NCI-H82 (cell line): Measurements from ENCODE around the gene LHPP.
"Not testable (repeated sequence)": the region's sequence is repeated elsewhere in the genome, so short reads cannot be mapped to it uniquely, and the experiment has no call there.

Source experiments
- DNase-seq: peaks from one replicate; lab custom pipeline; 2025; lab: John Stamatoyannopoulos, UW

LHPP gene

GRCh38 chr10:124537891-124538290 is 76.3 kb downstream of the LHPP start:
- no peak for DNase-seq

DNA sequence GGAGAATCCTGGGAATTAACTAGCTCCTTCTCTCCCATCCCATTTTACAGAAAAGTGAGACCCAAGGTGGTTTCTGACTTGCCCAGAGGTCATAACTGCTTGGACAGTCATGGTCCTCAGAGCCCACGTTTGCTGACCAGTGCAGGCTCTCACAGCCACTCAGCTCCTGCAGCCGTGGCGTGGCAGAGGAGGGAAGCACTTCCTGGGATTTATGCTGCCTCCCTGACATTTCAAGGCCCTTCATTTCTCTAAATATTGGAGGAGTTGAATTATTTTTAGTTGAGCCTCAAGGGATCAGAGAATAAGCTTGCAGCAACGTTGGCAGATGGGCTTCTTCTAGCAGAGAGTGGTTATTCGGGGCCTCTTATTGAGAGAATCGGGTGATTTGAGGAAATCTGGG is 77.1 kb downstream of the LHPP start:
- DNase-seq: no peak

DNA sequence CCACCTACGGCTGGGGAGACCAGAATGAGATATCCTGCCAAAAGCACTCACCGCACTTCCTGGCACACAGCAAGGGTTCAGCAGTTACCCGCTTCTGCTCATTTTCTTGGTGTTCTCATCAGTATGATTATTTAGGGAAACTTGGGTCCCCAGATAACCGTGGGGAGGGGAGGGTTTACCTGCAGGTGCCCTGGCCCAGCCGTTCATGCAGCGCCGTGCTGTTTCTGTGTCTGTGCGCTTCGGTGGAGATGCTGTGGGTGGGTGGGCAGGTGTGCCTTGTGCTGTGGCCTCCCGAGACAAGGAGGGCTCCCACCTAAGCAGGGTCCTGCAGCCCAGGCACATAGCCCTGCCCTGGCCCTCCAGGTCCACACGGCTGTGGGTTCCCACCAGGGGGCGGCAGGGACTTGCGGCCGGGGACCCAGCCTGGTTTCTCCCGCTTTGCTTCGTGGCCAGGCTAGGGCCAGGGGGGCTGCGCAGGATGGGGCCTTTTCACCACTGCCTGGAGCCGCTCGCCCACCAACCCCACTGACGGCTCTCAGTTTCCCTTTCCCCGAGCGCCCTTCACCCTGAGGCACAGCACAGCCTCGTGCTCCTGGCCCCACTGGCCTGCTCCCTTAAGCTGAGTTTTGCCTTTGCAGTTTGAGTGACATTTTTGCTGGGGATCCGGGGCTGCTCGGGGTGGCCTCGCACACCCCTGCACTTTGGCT is 78.5 kb downstream of the LHPP start:
- peak; percentile 53 for DNase-seq

DNA sequence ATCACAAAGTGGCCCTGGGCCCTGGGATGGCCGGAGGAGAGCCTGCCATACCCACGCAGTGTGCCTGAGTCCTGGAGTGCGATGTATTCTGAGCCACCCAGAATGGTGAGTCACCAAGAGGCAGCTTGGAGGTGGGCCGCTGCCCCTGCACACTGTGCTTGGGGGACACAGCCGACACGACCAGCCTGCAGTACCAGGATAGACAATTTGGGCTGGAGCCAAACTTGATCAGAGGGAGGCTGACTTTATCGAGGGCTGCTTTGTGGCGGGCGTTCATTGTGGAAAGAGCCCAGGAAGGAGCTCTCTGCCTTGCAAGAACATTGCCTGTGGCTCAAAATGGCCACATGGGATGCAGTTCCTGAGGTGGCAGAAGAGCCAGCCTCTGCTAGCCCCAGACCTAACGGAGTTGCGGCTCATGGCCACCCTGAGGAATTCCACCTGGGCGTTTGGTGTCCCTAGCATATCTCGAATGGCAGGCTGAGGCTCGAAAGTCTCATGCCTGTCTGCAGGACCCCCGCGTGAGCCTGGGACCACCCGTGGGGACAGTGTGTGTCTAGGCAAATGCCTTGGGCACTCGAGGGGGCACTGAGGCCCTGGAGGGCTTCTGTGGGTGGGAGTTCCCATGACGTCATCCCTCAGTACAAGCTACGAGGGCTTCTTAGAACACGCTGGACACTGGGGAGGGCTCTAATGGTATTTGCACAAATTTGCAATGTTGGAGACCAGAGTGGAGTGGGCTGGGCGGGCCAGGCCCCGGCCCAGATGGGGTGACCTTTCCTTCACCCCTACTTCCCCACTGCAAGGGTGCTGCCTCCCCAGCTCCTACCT is 79.7 kb downstream of the LHPP start:
- DNase-seq: no peak

DNA sequence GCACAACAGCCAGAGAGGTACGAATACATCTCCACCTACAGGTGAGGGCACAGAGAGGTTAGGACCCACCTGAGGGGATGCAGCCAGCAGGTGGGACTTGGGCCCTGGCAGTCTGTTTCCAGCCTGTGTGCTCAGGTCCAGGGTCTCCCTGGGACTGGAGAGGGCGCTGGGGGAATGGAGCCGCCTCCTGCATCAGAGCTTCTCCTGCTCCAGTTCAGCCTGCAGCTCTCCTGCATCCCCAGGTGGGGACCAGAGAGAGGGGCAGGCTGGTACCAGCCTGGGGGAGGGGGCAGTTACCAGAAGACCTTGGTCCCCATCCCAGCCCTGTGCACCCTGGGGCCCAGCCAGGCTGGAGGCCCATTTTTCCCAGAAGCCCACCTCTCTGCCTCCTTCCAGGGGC is 80.7 kb downstream of the LHPP start:
- no peak for DNase-seq

- no peak for DNase-seq
Measured at GRCh38 chr10:124543146-124543545, 81.5 kb downstream of the LHPP start.

GRCh38 chr10:124543971-124544370 is 82.3 kb downstream of the LHPP start:
- no peak for DNase-seq

GRCh38 chr10:124544711-124545110 is 83.1 kb downstream of the LHPP start:
- no peak for DNase-seq

DNA sequence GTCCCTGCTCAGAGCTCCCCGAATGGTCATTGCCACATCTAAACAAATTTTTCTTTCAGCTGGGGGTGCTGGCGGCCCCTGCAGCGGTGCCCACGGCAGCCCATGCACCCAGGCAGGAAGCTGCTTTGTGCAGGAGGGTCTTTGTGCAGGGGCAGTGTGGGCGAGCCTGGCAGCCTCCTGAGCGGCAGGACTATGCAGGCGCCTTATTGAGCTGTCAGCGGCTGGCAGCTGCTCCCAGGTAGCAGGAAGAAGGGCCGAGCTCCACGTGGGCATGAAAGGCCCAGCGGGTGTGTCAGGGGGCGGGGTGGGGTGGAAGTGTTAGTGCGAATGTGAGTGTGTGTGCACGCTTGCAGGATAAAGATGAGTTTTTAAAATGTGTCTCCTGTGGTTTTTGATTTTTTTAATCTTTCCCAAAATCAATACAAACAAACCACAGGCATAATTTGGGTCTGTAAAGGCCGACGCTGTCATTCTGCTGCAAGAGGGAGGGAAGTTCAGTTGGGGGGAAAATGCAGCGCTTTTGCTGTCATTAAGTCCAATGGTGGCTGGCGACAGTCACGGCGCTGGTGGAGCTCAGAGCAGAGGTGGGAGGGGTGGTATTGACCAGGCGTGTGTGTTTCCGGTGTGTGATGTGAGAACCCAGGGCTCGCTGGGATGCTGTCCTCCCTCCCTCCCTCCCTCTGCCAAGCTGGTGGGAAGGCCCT is 83.9 kb downstream of the LHPP start:
- DNase-seq: no peak

DNA sequence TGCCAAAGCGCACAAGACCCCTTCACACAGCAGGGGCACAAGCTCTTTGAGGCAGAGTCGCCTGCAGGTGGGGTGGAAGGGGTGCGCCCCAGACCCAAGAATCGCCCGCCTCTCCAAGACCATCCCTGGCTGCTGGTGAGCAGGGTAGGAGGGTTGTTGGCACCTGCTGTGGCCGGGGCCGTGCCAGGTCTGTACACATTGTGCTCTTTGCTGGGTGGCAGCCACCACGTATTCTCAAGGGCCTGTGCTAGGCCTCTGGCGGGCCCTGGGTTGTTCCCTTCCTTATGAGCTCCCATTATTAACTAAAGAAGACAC is 84.4 kb downstream of the LHPP start:
- no peak for DNase-seq

DNA sequence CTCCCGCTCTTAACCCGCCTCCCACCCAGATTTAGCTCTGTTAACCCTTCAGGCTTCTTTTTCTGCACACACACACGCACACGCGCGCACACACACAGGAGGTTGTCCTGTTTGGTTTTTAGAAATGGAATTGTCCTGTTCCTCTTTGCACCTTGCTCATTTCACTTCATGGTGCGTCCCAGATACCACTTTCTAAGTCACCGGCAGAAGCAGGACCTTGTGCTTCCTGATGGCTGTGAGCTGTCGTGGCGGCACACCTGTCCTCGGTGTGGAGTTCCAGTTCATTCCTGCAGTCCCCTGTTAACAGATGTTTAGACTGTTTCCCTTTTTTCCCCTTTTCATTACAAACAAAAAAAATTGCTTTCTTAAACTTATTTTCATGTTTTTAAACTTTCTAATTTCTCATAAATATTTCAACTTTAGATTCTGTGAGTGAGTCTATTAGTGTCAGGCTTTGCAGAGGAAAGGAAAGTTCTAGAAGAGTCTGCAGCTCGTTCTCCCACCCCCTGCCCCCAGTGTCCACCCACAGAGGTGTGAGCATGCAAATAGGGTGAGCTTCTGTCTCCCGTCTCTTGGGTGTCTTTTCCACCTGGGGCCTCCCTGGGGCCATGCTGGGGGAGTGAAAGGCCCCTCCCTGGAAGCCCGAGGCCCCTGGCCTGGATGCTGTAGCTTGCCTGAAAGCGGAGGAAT is 85.5 kb downstream of the LHPP start:
- no peak for DNase-seq

DNA sequence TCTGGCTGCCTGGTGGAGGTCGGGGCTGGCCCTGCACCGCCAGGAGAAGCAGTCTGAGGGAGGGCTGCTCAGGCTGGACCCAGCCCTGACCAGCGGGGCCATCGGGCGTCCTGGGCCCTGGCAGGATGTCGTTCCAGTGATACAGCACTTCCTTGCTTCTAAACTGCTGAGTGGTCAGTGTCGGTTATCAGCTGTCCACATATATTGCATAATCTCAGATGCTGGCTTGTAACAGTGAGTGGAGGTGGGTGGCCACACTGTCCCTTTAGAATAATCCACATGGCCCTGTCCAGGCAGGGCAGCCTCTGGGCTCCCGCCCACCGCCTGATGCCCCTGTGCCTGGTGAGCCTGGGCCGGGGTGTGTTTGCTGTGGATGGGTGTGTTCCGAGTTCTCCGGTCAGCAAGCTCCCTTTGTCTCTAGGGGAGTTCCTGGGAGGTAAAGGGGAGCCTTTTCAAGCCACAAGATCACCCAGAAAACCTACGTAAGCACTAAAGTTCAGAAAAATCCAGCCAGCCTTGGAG is 86.1 kb downstream of the LHPP start:
- DNase-seq: no peak

DNA sequence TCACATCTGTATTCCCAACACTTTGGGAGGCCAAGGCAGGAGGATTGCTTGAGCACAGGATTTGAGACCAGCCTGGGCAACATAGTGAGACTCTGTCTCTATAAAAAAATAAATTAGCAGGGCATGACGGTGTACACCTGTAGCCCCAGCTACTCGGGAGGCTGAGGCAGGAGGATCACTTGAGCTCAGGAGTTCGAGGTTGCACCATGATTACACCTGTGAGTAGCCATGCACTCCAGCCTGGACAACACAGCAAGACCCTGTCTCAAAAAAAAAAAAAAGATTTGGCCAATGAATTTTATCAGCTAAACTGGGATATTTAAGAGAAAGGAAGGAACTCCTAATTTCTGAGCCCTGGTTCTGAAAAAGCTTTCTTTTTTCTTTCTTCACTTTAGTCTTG is 87.5 kb downstream of the LHPP start:
- not testable (repeated sequence) for DNase-seq

- no peak for DNase-seq
Measured at GRCh38 chr10:124550293-124551034, 88.8 kb downstream of the LHPP start.

DNA sequence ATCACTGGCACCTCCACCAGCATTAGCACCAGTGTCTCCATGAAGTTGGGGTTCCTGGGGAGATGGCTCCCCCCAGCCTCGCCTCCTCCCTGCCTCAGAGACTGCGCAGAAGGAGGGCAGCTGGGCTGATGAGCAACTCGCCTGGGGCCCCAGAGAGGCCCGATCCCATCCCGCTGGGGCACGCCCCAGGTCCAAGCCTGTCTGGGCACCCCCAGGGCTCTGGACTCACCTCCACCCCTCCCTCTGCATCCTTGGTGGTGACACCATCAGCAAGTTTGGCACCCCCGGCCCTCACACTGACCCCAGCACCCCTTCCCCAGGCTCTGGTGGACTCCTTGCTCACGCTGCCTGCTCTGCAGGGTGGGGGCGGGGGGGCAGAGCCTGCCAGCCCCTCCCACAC is 89.5 kb downstream of the LHPP start:
- no peak for DNase-seq

DNA sequence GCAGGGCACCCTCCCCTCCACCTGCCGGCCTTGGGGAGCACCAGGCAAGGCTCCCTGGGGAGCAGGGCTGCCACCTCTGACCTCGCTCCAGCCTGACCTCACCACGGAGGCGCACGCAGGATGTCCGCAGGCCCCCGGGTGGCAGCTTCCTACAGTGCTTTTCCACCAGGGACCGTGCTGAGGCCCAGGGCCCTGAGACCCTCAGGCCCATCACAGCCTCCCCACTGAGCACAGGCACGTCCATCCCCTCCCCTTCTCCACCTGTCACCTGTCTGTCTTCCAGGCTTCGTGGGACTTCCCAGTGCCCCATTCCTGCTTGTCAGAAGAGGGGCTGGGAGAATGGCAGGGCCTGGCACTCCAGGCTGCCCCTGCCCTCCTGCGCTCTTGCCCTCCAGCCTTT is 90.1 kb downstream of the LHPP start:
- DNase-seq: no peak

- peak; percentile 23 for DNase-seq
Measured at GRCh38 chr10:124552691-124553276, 91.2 kb downstream of the LHPP start.

DNA sequence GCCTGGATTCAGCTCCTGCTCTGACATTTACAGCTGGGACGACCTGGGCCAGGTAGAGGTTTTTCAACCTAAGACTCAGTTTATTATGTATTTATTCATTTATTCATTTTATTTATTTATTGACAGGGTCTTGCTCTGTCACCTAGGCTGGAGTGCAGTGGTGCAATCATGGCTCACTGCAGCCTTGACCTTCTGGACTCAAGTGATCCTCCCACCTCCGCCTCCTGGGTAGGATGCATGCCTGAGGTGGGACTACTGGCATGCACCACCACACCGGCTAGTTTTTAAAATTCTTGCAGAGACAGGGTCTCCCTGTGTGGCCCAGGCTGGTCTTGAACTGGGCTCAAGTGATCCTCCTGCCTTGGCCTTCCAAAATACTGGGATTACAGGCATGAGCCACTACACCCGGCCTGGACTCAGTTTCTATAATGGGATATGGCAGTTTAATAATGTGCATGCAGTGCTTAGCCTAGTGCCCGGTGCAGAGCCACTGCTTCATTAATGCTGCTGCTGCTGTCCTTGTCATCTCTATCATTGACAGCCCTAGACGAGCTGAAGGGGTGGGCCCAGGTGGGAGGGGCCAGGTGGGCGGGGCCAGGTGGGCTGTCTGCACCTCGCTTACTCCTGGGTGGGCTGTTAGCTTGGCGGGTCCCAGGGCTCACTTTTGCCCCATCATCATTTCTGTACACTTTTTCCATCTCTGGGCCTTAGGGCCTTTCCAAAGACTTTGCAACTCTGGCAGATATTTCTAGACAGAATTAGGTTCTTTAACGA is 92.6 kb downstream of the LHPP start:
- no peak for DNase-seq

- DNase-seq: no peak
Measured at GRCh38 chr10:124557167-124557566, 95.5 kb downstream of the LHPP start.

DNA sequence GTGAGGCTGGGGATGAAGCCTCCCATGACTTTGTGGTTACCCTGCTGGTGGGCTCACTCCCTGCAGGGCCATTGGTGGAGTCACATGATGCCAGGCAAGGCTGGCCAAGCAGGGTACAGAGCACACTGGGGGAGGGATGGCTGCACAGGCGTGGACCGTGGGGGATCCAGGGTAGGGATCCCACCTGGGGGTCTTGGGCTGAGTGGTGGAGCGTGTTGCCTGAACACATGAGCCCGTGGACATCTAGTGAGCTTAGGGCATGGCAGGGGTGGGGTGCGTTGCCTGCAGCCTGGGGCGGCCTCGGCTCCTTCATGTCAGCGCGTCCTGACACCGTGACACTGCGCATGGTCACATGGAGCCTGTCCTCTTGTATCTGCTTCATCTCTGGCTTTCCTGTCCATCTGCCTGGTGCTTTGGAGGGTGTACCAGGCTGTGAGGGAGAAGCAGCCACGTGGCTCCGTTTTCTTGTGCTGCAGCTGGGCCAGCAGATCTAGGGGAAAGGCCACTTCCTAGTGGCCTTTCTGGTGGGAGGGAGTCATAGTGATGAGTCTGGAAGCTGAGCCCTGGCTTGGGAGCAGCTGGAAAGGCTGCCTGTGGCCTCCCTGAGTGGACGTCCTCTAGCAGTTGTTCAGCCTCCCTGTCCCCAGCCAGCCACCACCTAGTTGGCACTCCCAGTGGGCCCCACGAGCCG is 96.2 kb downstream of the LHPP start:
- no peak for DNase-seq
